Measurements from ENCODE around the gene SKP1. TPM values are rescaled to one million over a fixed set of nuclear protein-coding genes. Genes with fewer than 3 reads are reported as not detected.
"Not testable (repeated sequence)": the region's sequence is repeated elsewhere in the genome, so short reads cannot be mapped to it uniquely, and the experiment has no call there.

The SKP1 gene
- total RNA-seq: 100 to 1,000 TPM; 143 to 261 (median 196) TPM

- Histone ChIP-seq H3K36me3 (peaks cover 13% of the 10 kb centered on the region), H3K27me3 (no peaks in the 10 kb centered on the region), H3K27ac (peak within 1 kb of the TSS; percentile 100), H3K4me3 (peak within 1 kb of the TSS; percentile 75), H3K9me3 (no peaks in the 10 kb centered on the region), H3K4me1 (peaks cover 42% of the 10 kb centered on the region)
- TF ChIP-seq POLR2A (IDR thresholded peaks at IDR 0.05) (peak; percentile 90 to 98), POLR2AphosphoS5 (IDR thresholded peaks at IDR 0.05) (peak; percentile 87 to 94 (median 94)), CTCF (IDR thresholded peaks at IDR 0.05) (no peak)
- peak; percentile 87 to 90 for DNase-seq (ENCODE audit: low spot score in 2 of 2)
- WGBS: 1% methylated on average over 16 of the region's 92 CpGs
Measured at GRCh38 chr5:134176511-134177368, at the start of gene SKP1. Gene SKP1 (minus strand): TSS chr5:134176950. CDS start chr5:134174022, 2,928 bp downstream.

GRCh38 chr5:134225780-134226440 is 49.2 kb upstream of the SKP1 start, which contains the start of gene PPP2CA:
Gene PPP2CA (minus strand): TSS chr5:134226073. CDS start chr5:134225861, 212 bp downstream.
- peak within 1 kb of the TSS; percentile 97 for H3K27ac ChIP-seq
- peak; percentile 99 to 100 for DNase-seq (ENCODE audit: low spot score in 2 of 2)
- WGBS: 0% methylated on average over 19 of the region's 73 CpGs
- H3K9me3 ChIP-seq: no peaks in the 10 kb centered on the region
- H3K27me3 ChIP-seq: no peaks in the 10 kb centered on the region
- no peak for TF ChIP-seq CTCF (IDR thresholded peaks at IDR 0.05)
- TF ChIP-seq POLR2AphosphoS5 (IDR thresholded peaks at IDR 0.05): peak in 1 of 3 donors; percentile 44
- peak in 1 of 2 donors; percentile 85 for TF ChIP-seq POLR2A (IDR thresholded peaks at IDR 0.05)
- H3K4me3 ChIP-seq: peak within 1 kb of the TSS; percentile 78
- H3K36me3 ChIP-seq: peaks cover 3% of the 10 kb centered on the region
- peaks cover 50% of the 10 kb centered on the region for H3K4me1 ChIP-seq

GRCh38 chr5:134224888-134225779 is 48.4 kb upstream of the SKP1 start:
- DNase-seq (ENCODE audit: low spot score in 2 of 2): peak; percentile 79 to 81
- H3K27me3 ChIP-seq: no peaks in the 10 kb centered on the region
- WGBS: under 1% methylated on average over 7 of the region's 49 CpGs
- peaks cover 5% of the 10 kb centered on the region for H3K36me3 ChIP-seq
- H3K4me3 ChIP-seq: peak overlapping the region; percentile 78
- peaks cover 56% of the 10 kb centered on the region for H3K4me1 ChIP-seq
- H3K27ac ChIP-seq: peak overlapping the region; percentile 97
- H3K9me3 ChIP-seq: no peaks in the 10 kb centered on the region
- TF ChIP-seq EP300 (IDR thresholded peaks at IDR 0.05): no peak
- peak in 1 of 2 donors; percentile 10 for TF ChIP-seq CTCF (IDR thresholded peaks at IDR 0.05)
- peak in 1 of 2 donors; percentile 23 for TF ChIP-seq POLR2A (IDR thresholded peaks at IDR 0.05)
- TF ChIP-seq POLR2AphosphoS5 (IDR thresholded peaks at IDR 0.05): no peak

- TF ChIP-seq EP300 (IDR thresholded peaks at IDR 0.05): no peak
- TF ChIP-seq CTCF (IDR thresholded peaks at IDR 0.05): no peak
- Histone ChIP-seq H3K4me3 (peak overlapping the region; percentile 78), H3K27ac (no peak overlapping the region), H3K36me3 (peaks cover 5% of the 10 kb centered on the region), H3K27me3 (no peaks in the 10 kb centered on the region), H3K9me3 (no peaks in the 10 kb centered on the region), H3K4me1 (peaks cover 71% of the 10 kb centered on the region)
- no peak for DNase-seq (ENCODE audit: low spot score in 2 of 2)
- WGBS: 36% methylated on average over 9 of the region's 9 CpGs
Measured at GRCh38 chr5:134223406-134224248, 46.9 kb upstream of the SKP1 start.

- H3K36me3 ChIP-seq; H3K9me3 ChIP-seq; DNase-seq (ENCODE audit: low spot score in 2 of 2); H3K27ac ChIP-seq; H3K27me3 ChIP-seq: not testable (repeated sequence)
- Histone ChIP-seq H3K4me3 (peak overlapping the region; percentile 78), H3K4me1 (peaks cover 73% of the 10 kb centered on the region)
- 88% methylated on average over 5 of the region's 5 CpGs for WGBS
Measured at GRCh38 chr5:134221690-134222089, 44.9 kb upstream of the SKP1 start.
